Fibroblast of peridontal ligament (primary cell): ENCODE results near the gene GPER1.

ENCODE experiments used
- DNase-seq: peaks from one replicate; pipeline ENCODE4 v3.0.0-alpha.2; 2010; ENCODE audit errors: extremely low read depth

GPER1 gene

GRCh38 chr7:1053816-1054370, 34.0 kb upstream of the GPER1 start:
- DNase-seq: no peak

- no peak for DNase-seq
Observed at GRCh38 chr7:1054438-1054837, 33.5 kb upstream of the GPER1 start.

GRCh38 chr7:1054861-1055450, 33.0 kb upstream of the GPER1 start:
- no peak for DNase-seq

- no peak for DNase-seq
Observed at GRCh38 chr7:1055491-1055955, 32.4 kb upstream of the GPER1 start.

- DNase-seq: no peak
Observed at GRCh38 chr7:1055956-1056784, 31.7 kb upstream of the GPER1 start.

GRCh38 chr7:1056785-1057410, 31.0 kb upstream of the GPER1 start:
- DNase-seq: no peak

- DNase-seq: no peak
Observed at GRCh38 chr7:1057416-1058291, 30.3 kb upstream of the GPER1 start.

GRCh38 chr7:1058311-1058710, 29.6 kb upstream of the GPER1 start:
- DNase-seq: no peak

GRCh38 chr7:1058821-1059199, 29.1 kb upstream of the GPER1 start:
- DNase-seq: peak; percentile 68

- no peak for DNase-seq
Observed at GRCh38 chr7:1059200-1060091, 28.5 kb upstream of the GPER1 start.

GRCh38 chr7:1060315-1061072, 27.4 kb upstream of the GPER1 start:
- DNase-seq: no peak

GRCh38 chr7:1061180-1061579, 26.7 kb upstream of the GPER1 start:
- no peak for DNase-seq

GRCh38 chr7:1062296-1063294, 25.3 kb upstream of the GPER1 start:
- DNase-seq: no peak

GRCh38 chr7:1063361-1063760, 24.6 kb upstream of the GPER1 start:
- no peak for DNase-seq

- no peak for DNase-seq
Observed at GRCh38 chr7:1064581-1064980, 23.3 kb upstream of the GPER1 start.

GRCh38 chr7:1065263-1065584, 22.7 kb upstream of the GPER1 start:
- DNase-seq: no peak

GRCh38 chr7:1065585-1066241, 22.2 kb upstream of the GPER1 start:
- peak; percentile 60 for DNase-seq

- DNase-seq: no peak
Observed at GRCh38 chr7:1066242-1066588, 21.7 kb upstream of the GPER1 start.
